A549 (cell line): ENCODE results near the gene RNU2-63P. TPM values are rescaled to one million over a fixed set of nuclear protein-coding genes. Genes with fewer than 3 reads are reported as not detected.

ENCODE experiments used
- ATAC-seq, 2 experiments: fragments of 200-7000 bp in 1 of 2; fragments of >200 bp in 1 of 2; cut with Nextera tagmentation in 1 of 2; cut with Tn5 transposase in 1 of 2; 3 replicates each; pipeline versions ENCODE4 v1.8.0 to v1.9.1; 2018 to 2020; ENCODE audit warnings: mild to moderate bottlenecking in 1 of 2, moderate library complexity in 1 of 2
- CTCF ChIA-PET: fragments of 300-600 bp; sonication (Branson Sonifier 250); formaldehyde crosslinking; extraction: SDS; loops from one replicate; lab custom pipeline; 2021; ENCODE audit warnings: antibody characterized with exemption, inconsistent platforms; lab: Yijun Ruan, JAX
- POLR2A ChIA-PET: fragments of 350-600 bp; formaldehyde crosslinking; extraction: SDS; loops from one replicate; lab custom pipeline; 2021; ENCODE audit warnings: antibody characterized with exemption, inconsistent platforms; lab: Yijun Ruan, JAX
- DNase-seq, 2 experiments: peaks; one replicate each; pipeline versions ENCODE4 v3.0.0 to v3.0.0-alpha.2; 2011 to 2016; ENCODE audit warnings: low read depth in 1 of 2, low spot score in 1 of 2
- FAIRE-seq: peaks from 2 replicates; lab custom pipeline; 2011; peaks lifted over from hg19 to GRCh38; lab: Jason Lieb, UNC
- H3K27ac ChIP-seq, 2 experiments: fragments of >200 bp; sonication (Bioruptor Twin); formaldehyde crosslinking; 3 replicates each; pipeline ENCODE4 v1.5.1; 2016 to 2017
- H3K4me1 ChIP-seq: fragments of >200 bp; sonication (Bioruptor Twin); formaldehyde crosslinking; 3 replicates; pipeline ENCODE4 v1.6.1; 2016
- H3K4me2 ChIP-seq: fragments of >200 bp; sonication (Bioruptor Twin); formaldehyde crosslinking; 3 replicates; pipeline ENCODE4 v1.6.1; 2016
- H3K4me3 ChIP-seq: fragments of >200 bp; sonication (Bioruptor Twin); formaldehyde crosslinking; 3 replicates; pipeline ENCODE4 v1.5.1; 2016
- H3K9me3 ChIP-seq: fragments of >200 bp; sonication (Bioruptor Twin); formaldehyde crosslinking; 3 replicates; pipeline ENCODE4 v1.6.1; 2016
- BHLHE40 ChIP-seq: IDR thresholded peaks from 2 replicates; pipeline ENCODE4 v1.6.1; 2012; ENCODE audit warnings: low read depth, low read length, inconsistent platforms
- CBX2 ChIP-seq: fragments of 200-600 bp; sonication (generic); IDR thresholded peaks from 2 replicates; pipeline ENCODE4 v1.6.1; 2016; ENCODE audit warnings: low read depth, mild to moderate bottlenecking, borderline replicate concordance
- CEBPB ChIP-seq, 2 experiments: fragments of >200 bp in 1 of 2; sonication (Bioruptor Twin) in 1 of 2; formaldehyde crosslinking in 1 of 2; IDR thresholded peaks; 2 replicates each; pipeline ENCODE4 v1.6.1; 2012 to 2016
- ELK1 ChIP-seq: fragments of 150-350 bp; IDR thresholded peaks from 2 replicates; pipeline ENCODE4 v1.6.1; 2014; ENCODE audit warnings: low read depth, mild to moderate bottlenecking, low read length
- EP300 ChIP-seq, 2 experiments: fragments of >200 bp; sonication (Bioruptor Twin); formaldehyde crosslinking; IDR thresholded peaks; 2 replicates in 1 of 2; 3 replicates in 1 of 2; pipeline ENCODE4 v1.6.1; 2016 to 2017
- ESRRA ChIP-seq: fragments of 150-350 bp; IDR thresholded peaks from 2 replicates; pipeline ENCODE4 v1.6.1; 2014; ENCODE audit warnings: mild to moderate bottlenecking, low read length, borderline replicate concordance
- FOSB ChIP-seq: fragments of 250-450 bp; sonication (Bioruptor Pico); IDR thresholded peaks from 2 replicates; pipeline ENCODE4 v1.5.0; 2020; ENCODE audit warnings: mild to moderate bottlenecking, moderate library complexity
- FOSL2 ChIP-seq, 2 experiments: fragments of 450-650 bp in 1 of 2; fragments of >200 bp in 1 of 2; sonication (Bioruptor Twin) in 1 of 2; formaldehyde crosslinking; IDR thresholded peaks; 2 replicates each; pipeline versions ENCODE4 v1.5.0 to v1.6.1; 2016 to 2020; ENCODE audit warnings: mild to moderate bottlenecking in 1 of 2, moderate library complexity in 1 of 2
- HOXB13 ChIP-seq: fragments of 250-450 bp; sonication (Bioruptor Pico); IDR thresholded peaks from 2 replicates; pipeline ENCODE4 v1.5.0; 2020; ENCODE audit warnings: low read depth, mild to moderate bottlenecking, moderate library complexity
- JUN ChIP-seq, 2 experiments: fragments of >200 bp; sonication (Bioruptor Twin); formaldehyde crosslinking; IDR thresholded peaks; 2 replicates in 1 of 2; 3 replicates in 1 of 2; pipeline ENCODE4 v1.6.1; 2016 to 2017
- JUNB ChIP-seq: fragments of >200 bp; sonication (Bioruptor Twin); formaldehyde crosslinking; IDR thresholded peaks from 2 replicates; pipeline ENCODE4 v1.6.1; 2016
- KDM1A ChIP-seq: fragments of 200-600 bp; sonication (generic); IDR thresholded peaks from 2 replicates; pipeline ENCODE4 v1.6.1; 2016; ENCODE audit warnings: low read depth, mild to moderate bottlenecking
- POLR2A ChIP-seq: IDR thresholded peaks from 2 replicates; pipeline ENCODE4 v1.6.1; 2012; ENCODE audit warnings: mild to moderate bottlenecking, low read length
- POLR2AphosphoS2 ChIP-seq: conservative IDR thresholded peaks from 2 replicates; pipeline ENCODE4 v1.6.1; 2012; ENCODE audit warnings: low read length, improper control_type of control experiment, inconsistent platforms
- RAD21 ChIP-seq, 2 experiments: fragments of >200 bp in 1 of 2; sonication (Bioruptor Twin) in 1 of 2; formaldehyde crosslinking in 1 of 2; IDR thresholded peaks in 1 of 2; conservative IDR thresholded peaks in 1 of 2; 2 replicates in 1 of 2; 3 replicates in 1 of 2; pipeline ENCODE4 v1.6.1; 2012 to 2018; ENCODE audit warnings: inconsistent platforms in 1 of 2
- RCOR1 ChIP-seq: fragments of 150-350 bp; IDR thresholded peaks from 2 replicates; pipeline ENCODE4 v1.6.1; 2014; ENCODE audit warnings: antibody characterized with exemption, low read length, low read depth
- RFX5 ChIP-seq: fragments of 450-650 bp; IDR thresholded peaks from 2 replicates; pipeline ENCODE4 v1.7.1; 2014; ENCODE audit warnings: antibody characterized with exemption, mild to moderate bottlenecking, moderate library complexity
- SMC3 ChIP-seq: fragments of >200 bp; sonication (Bioruptor Twin); formaldehyde crosslinking; IDR thresholded peaks from 3 replicates; pipeline ENCODE4 v1.6.1; 2018; ENCODE audit warnings: inconsistent platforms
- TFCP2L1 ChIP-seq: fragments of 250-450 bp; sonication (Bioruptor Pico); IDR thresholded peaks from 2 replicates; pipeline ENCODE4 v1.5.0; 2021; ENCODE audit warnings: mild to moderate bottlenecking
- ZNF302 ChIP-seq: fragments of 250-450 bp; sonication (Bioruptor Pico); IDR thresholded peaks from 2 replicates; pipeline ENCODE4 v1.9.0; 2021; ENCODE audit warnings: inconsistent platforms, mild to moderate bottlenecking, moderate library complexity
- WGBS: methylation state at CpG from one replicate; pipeline ENCODE4 v1.1.6; 2017; ENCODE audit errors: missing lambda C conversion rate; 5-methylcytosine and 5-hydroxymethylcytosine counted together
- polyA plus RNA-seq, 4 experiments: library from polyadenylated mRNA; depleted of rRNA in 3 of 4; stranded (reverse); fragments of >200 nt; fragmentation: RNase III in 1 of 4; extraction: RNeasy Plus Mini Kit Qiagen cat#74134 plus additional on column Dnase treatment in 1 of 4; gene quantifications; 2 replicates in 3 of 4; 3 replicates in 1 of 4; pipeline ENCODE4 v1.2.3, GENCODE V29; 2011 to 2017
- TF ChIP-seq, protein P1 (sequence below): fragments of >200 bp; sonication (Bioruptor Twin); formaldehyde crosslinking; IDR thresholded peaks from 3 replicates; pipeline ENCODE4 v1.6.1; 2016
- TF ChIP-seq, protein P2 (sequence below): IDR thresholded peaks from 2 replicates; pipeline ENCODE4 v1.6.1; 2012
- TF ChIP-seq, protein P3 (sequence below): fragments of 250-450 bp; sonication (Bioruptor Pico); IDR thresholded peaks from 2 replicates; pipeline ENCODE4 v1.5.0; 2021; ENCODE audit warnings: mild to moderate bottlenecking, moderate library complexity, borderline replicate concordance

RNU2-63P gene
- polyA plus RNA-seq, 2 of the 4 experiments (the other 2 are of a cell fraction) = 33.0 TPM; not detected in 1

DNA sequence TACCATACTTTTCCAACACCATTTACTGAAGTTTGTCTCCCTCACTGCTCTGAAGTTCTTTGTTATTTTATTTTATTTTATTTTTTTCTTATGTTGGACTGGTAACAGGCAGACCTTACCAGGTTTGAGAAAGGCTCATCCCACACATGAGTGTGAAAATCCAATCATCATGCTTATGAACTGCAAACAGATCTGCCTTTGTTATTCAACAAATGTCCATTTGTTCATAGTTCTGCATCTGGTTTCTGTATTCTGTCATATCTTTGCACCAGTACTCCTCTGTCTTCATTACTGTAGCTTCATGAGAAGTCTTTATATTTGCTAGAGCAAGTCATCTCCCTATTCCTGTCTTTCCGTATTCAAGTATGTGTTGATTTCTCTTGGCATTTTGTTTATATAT lies 5.3 kb downstream of the RNU2-63P start:
- no peak for TF ChIP-seq FOSB (CRISPR knock-in tag)
- 84% methylated on average over 1 of the region's 1 CpG for WGBS
- ChIA-PET CTCF (interaction anchor here (1.6 to 4.8 kb wide), 3 partner anchors 10 to 149 kb away, joined by 4 to 60 read pairs (median 6); no protein-coding TSS in a partner anchor), POLR2A (no interaction called here)
- no peak for ATAC-seq
- DNase-seq = no peak
- H3K4me3 ChIP-seq = no peak overlapping the region
- no peak for FAIRE-seq
- no peak overlapping the region for H3K27ac ChIP-seq
- H3K4me1 ChIP-seq = peaks cover 7% of the 10 kb centered on the region
- H3K4me2 ChIP-seq = no peak overlapping the region
- no peaks in the 10 kb centered on the region for H3K9me3 ChIP-seq

DNA sequence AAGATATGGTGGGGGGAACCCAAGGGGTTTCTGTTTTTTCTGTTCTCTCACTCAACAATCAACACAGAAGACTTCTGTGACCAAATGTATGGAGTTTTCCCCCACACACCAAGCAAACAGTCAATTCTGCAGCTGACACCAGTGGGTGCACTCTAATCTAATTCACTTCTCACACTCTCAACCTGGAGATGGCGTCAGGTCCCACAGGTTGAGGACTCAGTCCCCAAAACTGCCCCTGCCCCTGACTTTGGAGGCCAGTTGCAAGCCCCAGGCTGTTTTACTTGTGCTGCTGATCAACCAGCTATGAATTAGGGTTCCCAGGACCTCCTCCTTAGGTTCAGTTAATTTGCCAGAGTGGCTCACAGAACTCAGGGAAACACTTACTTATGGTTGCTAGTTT lies 6.2 kb downstream of the RNU2-63P start:
- Histone ChIP-seq H3K4me2 (no peak overlapping the region), H3K27ac (no peak overlapping the region), H3K9me3 (no peaks in the 10 kb centered on the region), H3K4me3 (no peak overlapping the region), H3K4me1 (no peaks in the 10 kb centered on the region)
- FAIRE-seq = no peak
- 50% methylated on average over 1 of the region's 1 CpG for WGBS
- no peak for ATAC-seq
- TF ChIP-seq RAD21 (conservative IDR thresholded peaks at IDR 0.05 in 1 of 2, IDR thresholded peaks at IDR 0.05 in 1 of 2) = peak in 1 of 2 experiments; percentile 11; a peak in 1 of 5 replicates
- no peak for TF ChIP-seq TFCP2L1 (CRISPR knock-in tag)
- ChIA-PET CTCF (interaction anchor here (1.6 to 4.8 kb wide), 3 partner anchors 9 to 150 kb away, joined by 4 to 60 read pairs (median 6); no protein-coding TSS in a partner anchor), POLR2A (no interaction called here)
- DNase-seq = no peak

GRCh38 chr2:88006912-88007439 lies 9.4 kb downstream of the RNU2-63P start:
- CTCF ChIA-PET = interaction anchor here (1.7 kb wide), 1 partner anchor 53 kb away, joined by 13 read pairs; no protein-coding TSS in a partner anchor
- TF ChIP-seq, protein P1, sequence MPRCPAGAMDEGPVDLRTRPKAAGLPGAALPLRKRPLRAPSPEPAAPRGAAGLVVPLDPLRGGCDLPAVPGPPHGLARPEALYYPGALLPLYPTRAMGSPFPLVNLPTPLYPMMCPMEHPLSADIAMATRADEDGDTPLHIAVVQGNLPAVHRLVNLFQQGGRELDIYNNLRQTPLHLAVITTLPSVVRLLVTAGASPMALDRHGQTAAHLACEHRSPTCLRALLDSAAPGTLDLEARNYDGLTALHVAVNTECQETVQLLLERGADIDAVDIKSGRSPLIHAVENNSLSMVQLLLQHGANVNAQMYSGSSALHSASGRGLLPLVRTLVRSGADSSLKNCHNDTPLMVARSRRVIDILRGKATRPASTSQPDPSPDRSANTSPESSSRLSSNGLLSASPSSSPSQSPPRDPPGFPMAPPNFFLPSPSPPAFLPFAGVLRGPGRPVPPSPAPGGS = no peak
- TF ChIP-seq POLR2A (no peak), ELK1 (no peak), RCOR1 (no peak)
- no peak for FAIRE-seq
- Histone ChIP-seq H3K4me3 (no peak overlapping the region), H3K27ac (no peak overlapping the region), H3K9me3 (no peaks in the 10 kb centered on the region), H3K4me1 (no peaks in the 10 kb centered on the region), H3K4me2 (no peak overlapping the region)
- ATAC-seq = no peak
- POLR2A ChIA-PET = no interaction called here
- WGBS = 91% methylated on average over 16 of the region's 16 CpGs
- DNase-seq = no peak

DNA sequence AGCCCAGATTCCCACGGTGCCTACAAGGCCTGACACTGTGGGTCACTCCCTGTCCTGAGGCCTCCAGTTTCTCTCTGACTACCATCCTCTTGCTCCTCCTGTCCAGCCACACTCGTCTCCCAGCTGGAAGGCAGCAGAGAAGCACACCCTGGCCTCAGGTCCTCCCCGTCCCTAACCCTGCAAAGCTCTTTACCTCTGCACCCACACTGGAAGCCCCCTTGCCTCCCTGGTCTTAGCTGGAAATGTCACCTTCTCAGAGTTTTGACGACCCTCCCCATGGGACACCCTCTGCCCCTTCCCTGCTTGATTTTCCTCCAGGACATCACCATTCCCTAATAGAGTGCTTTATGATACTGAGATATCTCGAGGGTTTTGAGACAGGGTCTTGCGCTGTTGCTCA lies 10.6 kb downstream of the RNU2-63P start:
- CTCF ChIA-PET = interaction anchor here (0.7 to 1.7 kb wide), 2 partner anchors 10 to 54 kb away, joined by 3 to 13 read pairs; no protein-coding TSS in a partner anchor

More for the DNA sequence above, 10.6 kb downstream of the RNU2-63P start:
- ATAC-seq (no peak), DNase-seq (no peak), FAIRE-seq (no peak)
- POLR2A ChIA-PET = no interaction called here
- no peak for TF ChIP-seq CBX2
- TF ChIP-seq TFCP2L1 (CRISPR knock-in tag) = no peak
- TF ChIP-seq POLR2A = no peak
- no peak for TF ChIP-seq ESRRA
- TF ChIP-seq JUN (IDR thresholded peaks at IDR 0.05) = no peak
- TF ChIP-seq ZNF302 (CRISPR knock-in tag) = no peak
- no peak for TF ChIP-seq BHLHE40
- no peak for TF ChIP-seq SMC3
- no peak for TF ChIP-seq POLR2AphosphoS2
- TF ChIP-seq FOSL2 (IDR thresholded peaks at IDR 0.05) = no peak
- no peak for TF ChIP-seq FOSL2 (CRISPR knock-in tag; IDR thresholded peaks at IDR 0.05)
- TF ChIP-seq CEBPB (IDR thresholded peaks at IDR 0.05) = no peak
- TF ChIP-seq JUNB = no peak
- TF ChIP-seq, protein P2, sequence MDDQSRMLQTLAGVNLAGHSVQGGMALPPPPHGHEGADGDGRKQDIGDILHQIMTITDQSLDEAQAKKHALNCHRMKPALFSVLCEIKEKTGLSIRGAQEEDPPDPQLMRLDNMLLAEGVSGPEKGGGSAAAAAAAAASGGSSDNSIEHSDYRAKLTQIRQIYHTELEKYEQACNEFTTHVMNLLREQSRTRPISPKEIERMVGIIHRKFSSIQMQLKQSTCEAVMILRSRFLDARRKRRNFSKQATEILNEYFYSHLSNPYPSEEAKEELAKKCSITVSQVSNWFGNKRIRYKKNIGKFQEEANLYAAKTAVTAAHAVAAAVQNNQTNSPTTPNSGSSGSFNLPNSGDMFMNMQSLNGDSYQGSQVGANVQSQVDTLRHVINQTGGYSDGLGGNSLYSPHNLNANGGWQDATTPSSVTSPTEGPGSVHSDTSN = no peak
- TF ChIP-seq, protein P3, sequence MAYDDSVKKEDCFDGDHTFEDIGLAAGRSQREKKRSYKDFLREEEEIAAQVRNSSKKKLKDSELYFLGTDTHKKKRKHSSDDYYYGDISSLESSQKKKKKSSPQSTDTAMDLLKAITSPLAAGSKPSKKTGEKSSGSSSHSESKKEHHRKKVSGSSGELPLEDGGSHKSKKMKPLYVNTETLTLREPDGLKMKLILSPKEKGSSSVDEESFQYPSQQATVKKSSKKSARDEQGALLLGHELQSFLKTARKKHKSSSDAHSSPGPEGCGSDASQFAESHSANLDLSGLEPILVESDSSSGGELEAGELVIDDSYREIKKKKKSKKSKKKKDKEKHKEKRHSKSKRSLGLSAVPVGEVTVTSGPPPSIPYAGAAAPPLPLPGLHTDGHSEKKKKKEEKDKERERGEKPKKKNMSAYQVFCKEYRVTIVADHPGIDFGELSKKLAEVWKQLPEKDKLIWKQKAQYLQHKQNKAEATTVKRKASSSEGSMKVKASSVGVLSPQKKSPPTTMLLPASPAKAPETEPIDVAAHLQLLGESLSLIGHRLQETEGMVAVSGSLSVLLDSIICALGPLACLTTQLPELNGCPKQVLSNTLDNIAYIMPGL (CRISPR knock-in tag) = no peak
- TF ChIP-seq KDM1A = no peak
- TF ChIP-seq RFX5 = no peak
- TF ChIP-seq EP300 (IDR thresholded peaks at IDR 0.05) = no peak
- no peak for TF ChIP-seq HOXB13 (CRISPR knock-in tag)
- H3K4me3 ChIP-seq = no peak overlapping the region
- no peaks in the 10 kb centered on the region for H3K9me3 ChIP-seq
- WGBS = 77% methylated on average over 6 of the region's 6 CpGs
- H3K27ac ChIP-seq = no peak overlapping the region
- H3K4me1 ChIP-seq = no peaks in the 10 kb centered on the region
- H3K4me2 ChIP-seq = no peak overlapping the region
